Uterine smooth muscle cell (primary cell): Measurements from ENCODE around the gene NACA. TPM values are rescaled to one million over a fixed set of nuclear protein-coding genes. Genes with fewer than 3 reads are reported as not detected.

Source experiments
- total RNA-seq: library from RNA; depleted of rRNA; stranded (reverse); fragments of >200 nt; gene quantifications from 2 replicates; pipeline ENCODE4 v1.2.3, GENCODE V29; 2014

NACA gene
- total RNA-seq = 1,021 and 1,089 TPM in 2 replicates

DNA sequence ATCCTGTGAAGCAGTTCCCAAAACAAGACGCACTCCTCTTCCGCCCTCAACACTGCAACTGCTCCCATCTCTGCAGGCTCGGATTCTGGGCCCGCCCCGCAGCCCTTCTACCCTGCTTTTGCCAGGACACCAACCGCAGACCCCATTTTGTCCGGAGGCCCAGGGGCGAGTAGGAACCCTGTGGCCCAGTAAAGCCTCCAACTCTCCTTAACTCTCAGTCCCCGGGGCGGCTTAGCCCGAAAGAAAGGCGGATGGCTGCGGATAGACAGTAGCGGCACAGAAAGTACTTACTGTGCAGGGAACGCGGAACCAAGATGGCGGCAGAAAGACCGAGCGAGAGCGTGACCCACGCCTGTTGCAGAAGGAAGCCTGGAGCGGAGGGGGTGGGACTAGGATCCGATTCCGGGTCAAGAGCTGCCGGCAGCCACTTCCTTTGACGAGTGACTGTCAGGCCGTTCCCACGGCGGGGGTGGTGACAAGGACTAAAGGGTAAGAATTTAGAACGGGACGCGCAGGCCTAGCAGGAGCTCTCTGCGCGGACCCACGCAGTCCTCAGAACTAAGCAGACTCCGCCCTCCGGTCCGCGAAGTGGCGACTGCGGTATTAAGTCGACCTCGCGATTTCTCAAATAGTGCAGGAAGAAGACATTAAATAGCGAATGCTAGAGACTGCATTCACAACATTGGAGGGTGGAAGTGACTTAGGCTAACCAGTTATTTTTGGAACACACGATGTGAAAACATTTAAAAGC is at the start of gene NACA:
Gene NACA (minus strand): TSS at position 328 of the 751 bp plus-strand sequence. CDS start 778 bp downstream, outside the sequence.

DNA sequence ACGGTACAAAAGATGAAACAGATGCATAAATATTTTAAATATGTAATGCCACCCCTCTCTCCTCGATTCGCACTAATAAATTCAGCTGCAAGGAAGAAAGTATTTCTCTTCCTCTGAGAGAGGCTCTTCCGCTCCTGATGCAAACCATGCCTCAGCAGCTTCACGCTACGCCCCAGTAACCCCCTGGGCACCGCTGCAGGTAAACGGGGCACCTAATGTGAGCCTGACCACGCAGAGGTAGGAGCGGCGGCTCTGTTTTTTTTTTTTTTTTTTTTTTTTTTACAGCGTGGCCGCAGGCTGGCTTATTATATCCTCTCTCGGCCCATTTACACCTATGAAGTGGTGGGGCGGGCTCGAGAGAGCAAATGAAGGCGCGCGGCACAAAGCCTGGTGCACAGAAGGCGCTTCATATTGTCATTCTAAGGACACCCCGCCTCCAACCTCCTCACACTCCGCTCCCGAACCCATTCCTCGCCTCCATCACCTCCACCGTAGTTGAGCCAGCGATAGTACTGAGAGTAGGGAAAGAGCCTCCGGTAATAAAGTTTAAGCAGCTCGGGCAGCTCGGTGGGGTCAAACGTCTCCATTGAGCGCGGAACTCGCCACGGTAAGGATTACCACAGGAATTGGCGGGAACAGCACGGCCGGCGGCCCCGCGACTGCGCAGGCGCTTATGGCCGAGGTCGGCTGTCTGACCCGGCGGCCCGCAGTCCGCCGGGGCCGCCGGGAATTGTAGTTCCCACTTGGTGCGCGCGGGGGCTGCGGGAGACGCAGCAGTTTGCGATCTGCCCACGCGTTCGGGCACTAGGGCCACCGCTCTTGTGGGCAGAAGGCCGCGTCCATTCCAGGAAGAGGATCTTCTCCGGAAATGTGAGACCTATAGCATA is 26.9 kb upstream of the NACA start, which contains the start of gene PRIM1:
Gene PRIM1 (minus strand): TSS at position 612 of the 887 bp plus-strand sequence. CDS start 25 bp downstream, at position 587.

DNA sequence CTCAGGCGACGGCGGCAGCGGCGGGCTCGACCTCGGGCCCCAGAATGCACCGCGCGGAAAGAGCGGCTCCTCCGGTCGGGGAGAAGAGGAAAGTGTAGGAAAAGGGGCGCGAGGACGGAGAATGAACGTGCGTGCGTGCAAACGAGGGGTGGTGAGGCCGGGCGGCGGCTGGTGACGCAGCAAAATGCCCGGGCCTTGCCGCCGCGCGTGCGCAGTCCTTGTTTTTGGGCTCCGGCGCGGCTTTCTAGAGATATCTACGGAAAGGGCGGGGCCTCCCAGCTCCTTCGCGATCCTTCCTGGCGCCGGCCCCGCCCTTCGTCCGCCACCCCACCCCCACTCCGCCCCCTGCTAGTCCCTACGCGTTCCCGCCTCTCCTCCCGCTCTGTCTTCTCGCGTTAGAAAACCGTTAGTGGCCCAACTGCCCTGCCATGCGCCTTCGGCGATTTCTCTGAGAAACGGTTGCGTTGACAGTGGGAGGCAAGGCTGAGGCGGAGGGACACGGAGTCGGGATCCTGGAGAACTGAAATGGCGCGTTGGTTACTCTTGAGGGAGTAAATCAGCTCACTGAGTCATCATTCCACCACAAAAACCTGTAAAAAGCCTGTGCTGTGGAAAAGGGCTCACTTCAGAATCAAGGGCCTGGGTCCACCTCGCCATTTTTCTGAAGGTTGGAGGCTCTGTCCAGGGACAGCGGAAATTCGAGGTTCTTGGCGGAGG is 36.8 kb downstream of the NACA start, which contains the start of gene PTGES3:
Gene PTGES3 (minus strand): TSS at position 156 of the 717 bp plus-strand sequence. CDS start 285 bp downstream, outside the sequence.

Other genes starting within 250 kb of the NACA start
- gene GLS2, start 237.1 kb downstream of the NACA start, total RNA-seq = 0.22 and 0.25 TPM in 2 replicates
- 6.8 and 8.6 TPM in 2 replicates for gene RBMS2, start 203.5 kb downstream of the NACA start, total RNA-seq
- gene BAZ2A, start 95.0 kb downstream of the NACA start, total RNA-seq = 20.2 and 20.9 TPM in 2 replicates
- gene ATP5F1B, start 79.3 kb downstream of the NACA start, total RNA-seq = 483 and 651 TPM in 2 replicates
- gene PTGES3, start 37.0 kb downstream of the NACA start, total RNA-seq = 68.5 and 104 TPM in 2 replicates
- 9.5 and 29.7 TPM in 2 replicates for gene PRIM1, start 27.0 kb upstream of the NACA start, total RNA-seq
- 2.8 and 22.1 TPM in 2 replicates for gene HSD17B6, start 38.0 kb upstream of the NACA start, total RNA-seq
- gene SDR9C7, start 209.1 kb upstream of the NACA start, total RNA-seq = not detected in 2 replicates
- 0.22 and 0.25 TPM in 2 replicates for gene RDH16, start 232.3 kb upstream of the NACA start, total RNA-seq